GM18873 (cell line): ENCODE data around the gene IRF8.
"Not testable (repeated sequence)": the region's sequence is repeated elsewhere in the genome, so short reads cannot be mapped to it uniquely, and the experiment has no call there.

ENCODE experiments used
- ATAC-seq: cut with Tn5 transposase; IDR thresholded peaks from one replicate; pipeline ENCODE4 v1.9.1; 2021; ENCODE audit warnings: mild to moderate bottlenecking, moderate library complexity, moderate number of reproducible peaks; ENCODE audit not compliant: unreplicated experiment, low FRiP score

IRF8 gene, protein sequence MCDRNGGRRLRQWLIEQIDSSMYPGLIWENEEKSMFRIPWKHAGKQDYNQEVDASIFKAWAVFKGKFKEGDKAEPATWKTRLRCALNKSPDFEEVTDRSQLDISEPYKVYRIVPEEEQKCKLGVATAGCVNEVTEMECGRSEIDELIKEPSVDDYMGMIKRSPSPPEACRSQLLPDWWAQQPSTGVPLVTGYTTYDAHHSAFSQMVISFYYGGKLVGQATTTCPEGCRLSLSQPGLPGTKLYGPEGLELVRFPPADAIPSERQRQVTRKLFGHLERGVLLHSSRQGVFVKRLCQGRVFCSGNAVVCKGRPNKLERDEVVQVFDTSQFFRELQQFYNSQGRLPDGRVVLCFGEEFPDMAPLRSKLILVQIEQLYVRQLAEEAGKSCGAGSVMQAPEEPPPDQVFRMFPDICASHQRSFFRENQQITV

DNA sequence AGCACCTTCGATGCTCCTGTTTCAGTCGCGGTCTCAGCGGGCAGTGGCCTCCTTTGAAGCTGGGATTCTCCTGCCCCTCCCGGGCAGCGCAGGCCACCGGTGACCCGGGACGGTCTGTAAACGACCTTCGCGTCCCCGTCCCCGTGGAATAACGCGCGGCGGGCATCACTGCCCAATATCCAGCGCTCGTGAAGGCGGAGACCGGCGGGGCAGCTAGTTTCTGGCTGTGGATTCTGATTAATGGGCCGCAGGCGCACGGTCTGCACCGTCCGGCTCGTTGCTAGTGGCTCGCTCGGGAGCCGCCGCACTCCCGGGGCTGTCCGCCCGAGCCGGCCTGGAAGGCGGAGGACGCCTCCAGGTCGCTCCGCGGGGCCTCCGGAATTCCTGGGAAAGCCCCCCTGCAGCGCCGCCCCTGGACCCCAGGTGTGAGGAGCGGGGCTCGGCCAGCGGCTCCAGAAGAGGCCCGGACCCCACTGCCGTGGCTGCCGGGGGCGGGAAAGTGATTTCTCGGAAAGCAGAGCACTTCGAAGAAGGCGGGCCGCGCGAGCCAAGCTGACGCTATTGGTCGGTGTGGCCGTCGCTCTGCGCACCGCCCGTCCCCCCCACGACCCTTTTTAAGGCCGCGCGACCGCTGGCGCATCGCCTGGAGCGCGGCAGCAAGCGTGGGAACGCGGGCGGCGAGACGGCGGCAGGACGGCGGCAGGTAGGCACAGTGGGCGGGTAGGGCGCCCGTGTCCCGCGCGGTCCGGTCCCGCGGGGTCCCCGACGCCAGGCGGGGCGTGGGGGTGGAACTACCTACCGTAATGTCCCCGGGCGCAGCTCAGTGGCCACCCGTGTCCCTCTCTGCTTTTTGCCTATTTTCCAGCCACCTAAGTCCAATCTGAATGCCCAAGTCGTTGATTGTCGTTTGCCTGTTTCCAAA is at the start of gene IRF8:
TSS of gene IRF8 (plus strand) at position 642 of the 922 bp plus-strand sequence. CDS start 3,854 bp downstream, outside the sequence.
- ATAC-seq, result no peak

DNA sequence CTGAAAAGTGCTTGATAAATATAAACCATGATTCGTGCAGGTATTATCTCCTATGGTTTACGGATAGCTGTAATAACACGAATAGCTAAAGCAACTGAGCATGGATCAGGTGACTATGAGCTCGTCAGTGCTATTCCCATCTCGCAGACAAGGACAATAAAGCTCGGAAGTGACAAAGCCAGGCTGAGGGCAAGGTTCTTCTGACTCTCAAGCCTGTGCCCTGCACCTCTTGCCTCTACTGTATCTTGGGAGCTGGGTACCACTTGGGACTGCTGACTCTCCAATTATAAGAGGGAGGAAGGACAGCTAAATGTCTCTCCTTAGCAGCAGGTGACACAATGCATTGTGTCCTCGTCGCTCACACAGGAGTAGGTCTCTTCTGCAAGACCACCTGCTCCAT is 49.6 kb upstream of the IRF8 start:
- no peak for ATAC-seq

DNA sequence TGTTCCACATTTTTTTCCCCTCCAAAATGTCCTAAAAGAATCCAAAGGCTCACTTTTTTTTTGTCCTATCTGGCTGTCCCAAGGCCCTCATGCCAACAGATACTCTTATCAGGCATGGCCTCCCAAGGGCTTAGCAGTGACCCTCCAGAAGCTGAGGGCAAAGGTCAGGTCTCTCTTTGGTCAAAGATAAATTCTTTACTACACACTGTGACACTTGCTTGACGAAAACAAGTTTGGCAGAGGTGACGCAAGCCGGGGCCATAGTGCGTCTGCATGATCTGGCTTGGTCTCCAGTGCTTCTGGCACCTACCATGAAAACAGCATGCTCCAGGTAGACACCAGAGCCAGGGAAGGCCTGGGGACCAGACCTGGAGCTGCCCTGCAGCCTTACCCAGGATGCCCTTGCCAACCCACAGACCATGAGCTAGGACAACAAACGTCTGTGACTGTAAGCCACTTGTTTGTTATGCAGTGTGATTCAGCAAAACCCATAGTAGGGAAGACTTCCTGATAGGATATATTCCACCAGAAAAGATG is 48.5 kb upstream of the IRF8 start:
- ATAC-seq, result no peak

DNA sequence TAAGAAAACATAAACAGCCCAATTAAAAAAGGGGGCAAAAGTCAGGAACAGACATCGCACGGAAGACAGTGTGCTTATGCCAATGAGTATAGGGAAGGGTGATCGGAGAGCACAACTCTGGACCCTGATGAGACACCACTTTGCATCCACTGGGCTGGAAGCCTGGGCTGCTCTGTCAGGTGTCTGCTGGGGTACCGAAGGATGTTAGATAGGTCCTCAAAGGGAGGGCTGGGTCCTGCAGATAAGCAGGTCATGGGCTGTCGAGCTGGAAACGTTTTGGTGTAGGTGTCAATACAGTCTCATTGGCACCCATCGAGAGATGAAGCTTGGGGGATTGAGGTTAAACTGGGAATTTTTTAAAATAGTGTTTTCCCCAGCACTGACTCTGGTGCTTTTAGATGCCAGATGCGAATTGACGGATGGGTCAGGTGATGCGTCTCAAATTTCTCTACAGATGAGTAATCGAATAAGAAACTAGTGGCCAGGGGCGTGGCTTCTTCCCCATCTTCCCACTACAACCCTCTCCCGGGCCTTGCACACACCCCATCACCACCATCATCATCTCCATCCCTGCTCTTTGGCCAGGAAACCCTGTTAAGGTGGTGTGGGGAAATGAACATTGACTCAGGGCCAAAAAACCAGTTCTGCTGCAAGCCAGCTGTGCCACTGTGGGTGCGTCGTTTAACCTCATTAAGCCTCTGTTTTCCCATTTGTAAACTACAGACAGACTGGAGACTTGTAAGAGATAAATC is 47.8 kb upstream of the IRF8 start:
- no peak for ATAC-seq

DNA sequence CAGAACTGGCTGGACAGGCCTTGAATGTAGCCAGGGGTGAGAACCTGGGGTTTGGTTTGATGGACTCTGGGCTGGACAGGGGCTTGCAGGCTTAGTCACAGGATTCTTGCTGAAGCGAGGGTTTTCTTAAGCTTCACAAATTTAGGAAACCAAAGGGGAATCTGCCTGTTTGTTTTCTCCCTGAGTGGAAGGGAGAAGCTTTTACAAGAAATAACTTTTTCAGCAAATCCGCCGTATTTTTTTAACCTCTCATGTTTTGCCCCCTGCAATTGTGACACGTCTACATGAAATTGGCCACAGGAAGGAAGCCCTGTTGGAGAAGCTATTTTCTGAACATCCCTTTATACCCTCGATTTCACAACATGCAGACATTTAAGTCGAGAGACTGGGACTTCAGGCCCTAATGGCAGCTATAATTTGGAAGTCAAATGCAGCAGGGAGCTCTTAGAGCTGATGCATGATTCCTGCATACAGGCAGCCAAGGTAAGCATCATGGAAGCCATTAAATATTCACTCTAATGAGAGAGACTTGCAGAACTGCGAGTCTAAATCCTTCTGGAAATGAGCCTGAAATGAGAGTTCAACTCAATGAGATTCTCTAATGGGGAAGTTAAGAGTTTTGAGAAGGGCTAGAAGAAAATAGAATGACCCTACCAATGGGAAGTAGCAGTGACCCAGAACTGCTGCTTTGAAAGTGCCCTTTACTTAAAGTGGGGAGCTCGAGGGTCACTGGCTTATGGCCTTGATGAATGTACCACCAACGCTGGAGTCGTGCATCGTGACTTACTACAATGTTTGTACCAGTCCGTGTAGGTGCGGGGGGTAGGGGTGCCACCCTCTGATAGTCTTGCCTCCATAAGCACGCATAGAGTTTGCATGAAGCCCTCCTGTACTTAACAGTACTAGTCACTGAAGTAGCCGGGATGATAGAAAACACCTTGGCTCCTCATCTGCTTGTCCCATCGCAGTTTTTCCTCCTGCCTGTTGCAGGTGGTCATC is 45.1 kb upstream of the IRF8 start:
- no peak for ATAC-seq

DNA sequence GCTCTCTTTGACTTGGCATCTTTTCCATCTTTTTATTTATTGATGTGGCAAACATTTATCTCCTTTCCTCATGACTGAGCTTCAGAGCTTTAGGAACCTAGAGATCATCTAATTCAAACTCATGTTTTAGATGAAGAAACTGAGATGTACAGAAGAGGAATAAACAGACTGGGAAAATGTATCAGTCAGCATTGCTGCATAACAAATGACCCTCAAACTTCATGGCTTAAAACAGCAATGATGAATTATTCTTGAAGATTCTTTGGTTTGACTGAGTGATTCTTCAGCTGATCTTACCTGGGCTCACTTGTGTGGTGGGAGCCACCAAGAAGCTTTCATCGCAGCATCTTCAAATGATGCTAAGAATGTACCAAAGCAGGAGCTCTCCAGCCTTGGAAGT is 44.0 kb upstream of the IRF8 start:
- no peak for ATAC-seq

DNA sequence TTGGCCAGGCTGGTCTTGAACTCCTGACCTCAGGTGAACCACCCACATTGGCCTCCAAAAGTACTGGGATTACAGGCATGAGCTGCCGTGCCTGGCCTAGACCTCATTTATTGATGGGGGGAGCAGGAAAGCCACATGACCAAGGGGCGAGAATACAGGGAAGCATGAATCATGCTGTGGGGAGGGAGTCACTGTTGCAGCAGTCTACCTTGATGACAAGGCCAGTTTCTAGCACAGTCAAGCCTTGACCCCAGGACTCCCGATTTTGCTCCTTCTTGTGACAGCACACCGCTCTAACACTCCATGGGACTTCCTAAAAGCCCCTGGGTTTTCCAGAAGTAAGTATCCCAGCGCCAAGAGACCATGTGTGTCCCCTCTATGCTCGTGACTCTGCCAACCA is 42.9 kb upstream of the IRF8 start:
- ATAC-seq, result no peak

DNA sequence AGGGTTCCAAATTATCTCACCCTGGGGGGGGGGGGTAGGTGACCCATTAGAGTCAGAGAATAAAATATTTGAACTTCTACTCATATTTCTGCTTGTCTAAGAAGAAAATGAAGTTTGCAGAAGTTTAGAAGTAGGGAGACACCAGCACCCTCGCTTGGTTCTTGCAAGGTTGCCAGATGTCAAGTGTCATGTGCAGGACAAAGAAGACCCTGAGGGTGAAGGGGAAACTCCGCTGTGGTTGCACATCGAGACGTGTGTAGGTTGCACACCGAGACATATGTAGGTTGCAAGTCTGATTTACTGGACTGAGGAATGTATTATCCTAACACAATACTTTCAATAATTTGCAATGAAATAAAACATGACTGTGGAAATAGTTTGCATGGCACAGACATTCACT is 42.4 kb upstream of the IRF8 start:
- no peak for ATAC-seq

DNA sequence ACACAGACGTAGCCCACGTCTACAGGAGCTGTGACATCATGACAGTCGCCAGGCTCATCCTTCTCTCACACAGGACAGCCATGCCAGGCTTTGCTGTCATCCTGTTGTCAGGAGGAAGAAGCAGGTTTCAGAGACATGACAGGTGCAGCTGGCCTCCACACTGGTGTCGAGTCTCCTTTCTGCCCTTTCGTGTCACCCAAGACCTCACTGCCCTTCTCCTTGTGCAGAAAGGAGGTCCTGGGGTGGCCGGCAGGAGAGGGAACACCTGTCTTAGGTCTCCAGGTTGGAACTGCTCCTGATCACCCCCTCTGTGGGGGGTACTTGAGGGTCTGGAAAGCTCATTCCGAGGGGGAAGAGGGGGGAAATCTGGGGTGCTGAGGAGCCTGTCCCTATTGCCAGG is 41.6 kb upstream of the IRF8 start:
- ATAC-seq, result no peak

DNA sequence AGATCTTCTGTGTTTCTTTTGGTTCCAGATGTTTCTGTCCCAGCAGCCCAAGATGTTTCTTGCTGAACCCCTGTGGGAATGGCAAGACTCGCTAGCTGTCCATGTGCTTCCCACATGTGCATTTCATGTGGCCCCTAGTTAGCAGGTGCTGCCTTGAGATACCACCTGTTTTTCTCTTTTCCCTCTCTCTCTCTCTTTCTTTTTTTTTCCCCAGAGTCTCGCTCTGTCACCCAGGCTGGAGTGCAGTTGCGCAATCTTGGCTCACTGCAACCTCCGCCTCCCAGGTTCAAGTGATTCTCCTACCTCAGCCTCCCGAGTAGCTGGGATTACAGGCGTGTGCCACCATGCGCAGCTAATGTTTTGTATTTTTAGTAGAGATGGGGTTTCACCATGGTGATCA is 40.4 kb upstream of the IRF8 start:
- ATAC-seq, result not testable (repeated sequence)

DNA sequence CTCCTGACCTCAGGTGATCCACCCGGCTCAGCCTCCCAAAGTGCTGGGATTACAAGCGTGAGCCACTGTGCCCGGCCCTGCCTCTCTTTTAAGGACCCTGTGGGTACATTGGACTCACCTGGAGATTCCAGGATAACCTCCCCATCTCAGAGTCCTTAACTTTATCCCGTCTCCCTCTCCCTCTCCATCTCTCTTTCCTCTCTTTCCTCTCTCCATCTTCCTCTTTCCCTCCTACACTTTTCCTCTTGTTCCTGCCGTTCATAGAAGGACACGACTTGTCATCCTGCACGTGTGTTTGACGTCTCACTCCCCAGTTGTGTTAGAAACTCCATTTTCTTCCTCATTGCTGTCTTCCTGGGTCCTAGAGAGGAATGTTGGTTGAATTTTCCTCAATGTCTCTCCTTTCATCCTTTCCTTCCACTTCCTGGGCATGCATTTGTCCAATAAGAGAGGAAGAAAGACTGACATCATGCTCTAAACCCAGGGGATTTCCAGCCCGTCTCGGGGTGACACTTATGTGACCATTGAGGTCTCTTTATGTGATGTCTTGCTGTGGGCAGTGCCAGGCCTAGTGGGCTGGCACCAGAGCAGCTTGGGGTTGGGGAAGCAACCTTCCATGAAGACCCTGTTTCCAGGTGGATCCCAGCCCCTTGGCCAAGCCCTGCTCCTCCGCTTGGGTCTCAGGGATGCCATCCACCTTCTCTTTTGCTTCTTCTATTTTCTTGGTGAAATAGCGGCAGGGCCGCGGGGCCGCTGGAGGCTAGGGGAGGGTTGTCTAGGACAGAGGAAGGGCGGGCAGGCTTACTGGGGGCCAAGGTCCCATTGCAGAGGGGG is 39.8 kb upstream of the IRF8 start:
- no peak for ATAC-seq

DNA sequence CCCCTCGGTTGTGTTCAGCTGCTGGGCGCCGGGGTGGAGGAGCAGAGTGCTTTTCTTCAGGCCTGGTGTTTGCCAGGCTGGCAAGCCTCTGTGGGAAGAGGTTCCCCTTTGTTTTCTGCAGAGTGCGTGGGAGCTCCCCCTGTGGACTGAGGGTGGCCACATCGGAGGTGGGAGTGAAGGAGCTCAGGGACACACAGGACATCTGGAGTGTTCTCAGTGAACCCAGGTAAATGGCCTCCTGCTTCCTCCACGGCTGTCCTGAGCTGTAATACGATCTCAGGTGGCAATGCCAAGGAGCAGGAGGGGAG is 39.2 kb upstream of the IRF8 start:
- ATAC-seq, result no peak

DNA sequence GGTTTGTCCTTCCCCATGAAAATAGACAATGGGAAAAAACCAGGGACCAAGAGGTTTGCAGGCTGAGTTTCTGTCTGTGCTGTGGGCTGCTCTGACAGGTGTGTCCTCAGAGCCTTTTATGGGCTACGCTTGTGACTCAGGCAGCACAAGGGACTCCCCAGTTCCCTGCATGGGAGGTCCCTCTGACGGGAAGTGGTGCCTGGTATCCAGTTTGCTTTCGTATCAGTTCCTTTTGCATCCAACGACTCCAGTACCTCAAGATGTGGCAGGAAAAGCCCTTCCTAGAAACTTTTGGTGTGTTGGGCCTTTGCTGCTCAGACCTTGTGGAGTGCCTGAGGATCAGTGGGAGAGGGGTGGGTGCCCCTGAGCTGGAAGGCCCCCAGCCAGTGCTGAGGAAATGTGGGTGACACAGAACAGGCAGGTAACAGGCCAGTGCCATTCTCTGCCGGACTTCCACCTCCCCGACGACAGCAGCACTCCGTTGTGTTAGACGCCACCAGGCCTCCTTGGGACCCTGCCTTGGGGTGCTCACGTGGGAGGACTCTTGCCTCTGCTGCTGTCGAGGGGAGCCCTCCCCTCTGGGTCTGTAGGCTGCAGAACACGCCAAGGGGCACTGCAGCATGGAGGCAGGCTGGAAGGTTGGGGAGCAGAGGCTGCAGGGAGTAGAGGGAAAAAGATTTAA is 38.4 kb upstream of the IRF8 start:
- ATAC-seq, result no peak

DNA sequence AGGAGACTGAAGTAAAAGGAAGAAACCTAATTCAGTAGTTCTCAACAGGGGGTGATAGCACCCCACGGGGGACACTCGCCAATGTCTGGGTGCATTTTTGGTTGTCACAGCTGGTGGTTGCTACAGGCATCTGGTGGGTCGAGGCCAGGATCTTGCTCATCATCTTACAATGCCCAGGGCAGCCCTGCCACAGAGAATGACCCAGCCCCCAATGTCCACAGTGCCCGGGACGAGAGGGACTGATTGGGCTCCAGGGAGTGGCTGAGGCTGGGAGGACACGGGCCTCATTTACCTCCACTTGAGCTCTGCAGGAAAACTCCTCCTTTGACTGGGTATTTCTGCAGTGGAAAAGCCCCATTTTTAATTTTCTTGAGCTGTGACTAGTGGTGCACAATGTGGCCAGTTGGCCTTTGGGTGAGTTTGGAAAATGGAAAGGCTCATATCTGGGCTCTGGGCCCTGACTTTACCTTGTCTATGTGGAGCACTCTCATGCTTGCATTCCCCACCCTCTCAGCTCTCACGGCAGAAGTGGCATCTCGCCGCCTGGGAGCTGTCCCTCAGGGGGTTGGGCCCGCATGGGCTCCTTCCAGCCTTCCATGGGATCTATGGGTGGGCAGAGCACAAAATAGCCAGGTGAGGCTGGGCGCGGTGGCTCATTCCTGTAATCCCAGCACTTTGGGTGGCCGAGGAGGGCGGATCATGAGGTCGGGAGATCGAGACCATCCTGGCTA is 37.7 kb upstream of the IRF8 start:
- no peak for ATAC-seq

DNA sequence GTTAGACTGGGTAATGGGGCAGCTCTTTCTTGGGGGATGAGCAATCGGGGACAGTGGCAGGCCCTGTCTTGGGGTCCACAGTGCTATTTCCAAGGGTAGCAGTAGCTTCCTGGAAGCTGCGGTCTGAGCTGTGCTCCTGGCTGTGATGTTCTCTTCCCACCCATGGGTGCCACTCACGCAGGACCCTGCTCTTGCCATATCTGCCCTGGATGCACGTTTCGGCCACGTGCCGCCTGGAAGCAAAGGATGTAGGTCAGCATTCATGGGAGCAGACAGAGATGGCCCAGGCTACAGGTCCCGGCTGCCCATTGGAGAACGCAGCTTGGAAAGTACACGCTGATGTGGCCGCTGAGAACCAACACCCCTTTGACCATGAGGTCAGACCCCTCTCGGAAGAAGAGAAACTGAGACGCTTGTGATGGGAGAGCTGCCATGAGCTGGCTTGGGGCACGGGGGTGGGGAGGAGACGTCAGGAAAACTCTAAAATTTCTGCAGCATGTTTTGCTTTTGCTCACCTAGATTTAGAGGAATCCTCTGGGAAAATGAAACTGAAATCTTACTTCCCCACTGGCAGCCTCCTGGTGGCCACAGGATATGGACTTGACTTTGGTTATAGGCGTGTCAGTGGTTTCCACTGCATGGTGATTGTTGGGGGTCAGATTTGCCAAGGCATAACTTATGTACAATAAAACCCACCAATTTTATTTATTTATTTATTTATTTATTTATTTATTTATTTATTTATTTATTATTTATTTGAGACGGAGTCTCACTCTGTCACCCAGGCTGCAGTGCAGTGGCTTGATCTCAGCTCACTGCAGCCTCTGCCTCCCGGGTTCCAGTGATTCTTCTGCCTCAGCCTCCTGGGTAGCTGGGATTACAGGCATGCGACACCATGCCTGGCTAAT is 36.2 kb upstream of the IRF8 start:
- ATAC-seq, result no peak

DNA sequence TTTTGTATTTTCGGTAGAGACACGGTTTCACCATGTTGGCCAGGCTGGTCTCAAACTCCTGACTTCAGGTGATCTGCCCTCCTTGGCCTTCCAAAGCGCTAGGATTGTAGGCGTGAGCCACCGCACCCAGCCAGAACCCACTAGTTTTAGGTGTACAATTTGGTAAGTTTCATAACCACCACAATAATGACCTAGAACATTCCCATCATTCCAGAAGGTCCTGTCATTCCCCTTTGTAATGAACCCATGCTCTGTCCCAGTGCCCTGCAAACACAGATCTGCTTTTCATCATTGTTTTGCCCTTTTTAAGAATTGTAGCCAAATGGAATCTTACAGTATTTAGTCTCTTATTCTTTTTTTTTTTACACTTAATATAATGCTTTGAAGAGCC is 35.6 kb upstream of the IRF8 start:
- ATAC-seq, result no peak
